HFFc6 (cell line): ENCODE measurements around the gene TEX44. TPM values are rescaled to one million over a fixed set of nuclear protein-coding genes. Genes with fewer than 3 reads are reported as not detected.

Source experiments
- DNase-seq: peaks from one replicate; pipeline ENCODE4 v3.0.0-alpha.2; 2018
- H3K27ac Mint-ChIP-seq: 2 replicates; pipeline ENCODE4 v1.8.0; 2020; ENCODE audit warnings: mild to moderate bottlenecking, mixed read lengths
- H3K27me3 Mint-ChIP-seq: 2 replicates; pipeline ENCODE4 v1.8.0; 2021; ENCODE audit warnings: mild to moderate bottlenecking, moderate library complexity, mixed read lengths; ENCODE audit not compliant: insufficient read depth
- H3K36me3 Mint-ChIP-seq: 2 replicates; pipeline ENCODE4 v1.8.0; 2021; ENCODE audit warnings: low read depth, mixed read lengths
- H3K4me1 Mint-ChIP-seq: 2 replicates; pipeline ENCODE4 v1.8.0; 2020; ENCODE audit warnings: low read depth, mixed read lengths
- H3K4me3 Mint-ChIP-seq: 2 replicates; pipeline ENCODE4 v1.8.0; 2020; ENCODE audit warnings: mild to moderate bottlenecking, moderate library complexity, mixed read lengths
- H3K9me3 Mint-ChIP-seq: 2 replicates; pipeline ENCODE4 v1.8.0; 2020; ENCODE audit warnings: mild to moderate bottlenecking, mixed read lengths
- CTCF ChIP-seq: fragments of 200-600 bp; sonication (generic); IDR thresholded peaks from 2 replicates; pipeline ENCODE4 v1.5.0; 2021; ENCODE audit warnings: antibody characterized with exemption, mild to moderate bottlenecking
- total RNA-seq, 6 experiments: library from RNA; stranded (reverse); fragmentation: NEBNext Ultra II Directional; extraction: Animal tissue kit (Norgen Biotek cat#: 25700); gene quantifications; 2 replicates in 1 of 6; 3 replicates in 5 of 6; pipeline ENCODE4 v1.2.3, GENCODE V29; 2021

Gene TEX44
- total RNA-seq, 6 experiments from 2014 or later, result not detected

- H3K36me3 Mint-ChIP-seq, result no peaks in the 10 kb centered on the region
- H3K9me3 Mint-ChIP-seq, result no peaks in the 10 kb centered on the region
- peak overlapping the region; percentile 98 for H3K27ac Mint-ChIP-seq
- DNase-seq, result peak; percentile 98
- no peak for TF ChIP-seq CTCF
- H3K4me1 Mint-ChIP-seq, result peaks cover 21% of the 10 kb centered on the region
- no peaks in the 10 kb centered on the region for H3K27me3 Mint-ChIP-seq
- H3K4me3 Mint-ChIP-seq, result peak overlapping the region; percentile 85
Measured at GRCh38 chr2:231642631-231643494, 50.2 kb downstream of the TEX44 start.

GRCh38 chr2:231643495-231643888 is 50.8 kb downstream of the TEX44 start:
- peak overlapping the region; percentile 98 for H3K27ac Mint-ChIP-seq
- H3K4me3 Mint-ChIP-seq, result no peak overlapping the region; the same call in 1 of the 2 replicates
- TF ChIP-seq CTCF, result no peak
- no peaks in the 10 kb centered on the region for H3K36me3 Mint-ChIP-seq
- H3K9me3 Mint-ChIP-seq, result no peaks in the 10 kb centered on the region
- peaks cover 21% of the 10 kb centered on the region for H3K4me1 Mint-ChIP-seq
- H3K27me3 Mint-ChIP-seq, result no peaks in the 10 kb centered on the region
- no peak for DNase-seq

Other genes with a start within 250 kb of the TEX44 start
- gene B3GNT7, start 197.2 kb upstream of the TEX44 start, total RNA-seq, result under 1 TPM in 5 of 6 experiments, not detected in 1; 0.09 to 0.15 (median 0.11) TPM
- 100 to 1,000 TPM; 503 to 649 (median 589) TPM for gene NCL, start 128.4 kb upstream of the TEX44 start, total RNA-seq
- not detected for gene NMUR1, start 62.4 kb upstream of the TEX44 start, total RNA-seq
- gene PTMA, start 115.7 kb downstream of the TEX44 start, total RNA-seq, result 100 to 1,000 TPM; 467 to 853 (median 787) TPM
- gene PDE6D, start 188.4 kb downstream of the TEX44 start, total RNA-seq, result 10 to 100 TPM; 20.1 to 24.7 (median 22.4) TPM
- gene COPS7B, start 193.6 kb downstream of the TEX44 start, total RNA-seq, result 10 to 100 TPM; 34.9 to 45.6 (median 40.9) TPM